H1 (cell line): Measurements from ENCODE around the gene UBXN1. TPM values are rescaled to one million over a fixed set of nuclear protein-coding genes. Genes with fewer than 3 reads are reported as not detected.

ENCODE experiments used
- CTCF ChIA-PET: fragments of 300-600 bp; sonication (Branson Sonifier 250); formaldehyde crosslinking; loops from one replicate; lab custom pipeline; 2021; ENCODE audit not compliant: partially characterized antibody; lab: Charles Lee
- POLR2A ChIA-PET: fragments of 300-600 bp; sonication (Branson Sonifier 250); formaldehyde crosslinking; loops from one replicate; lab custom pipeline; 2021; ENCODE audit warnings: inconsistent platforms; ENCODE audit not compliant: partially characterized antibody; lab: Charles Lee
- DNase-seq, 2 experiments: peaks; one replicate each; pipeline versions ENCODE4 v3.0.0 to v3.0.0-alpha.2; 2010 to 2022; ENCODE audit warnings: low spot score in 2 of 2, low read depth in 1 of 2, mixed read lengths in 1 of 2
- FAIRE-seq: peaks from 2 replicates; lab custom pipeline; 2011; peaks lifted over from hg19 to GRCh38; lab: Jason Lieb, UNC
- H2AFZ ChIP-seq: 2 replicates; pipeline ENCODE4 v1.8.1; 2012; ENCODE audit warnings: low read length, inconsistent platforms
- H2AK5ac ChIP-seq: 2 replicates; pipeline ENCODE4 v1.6.1; 2013; ENCODE audit warnings: low read depth, low read length
- H2BK120ac ChIP-seq: replicated peaks from 2 replicates; pipeline ENCODE3; 2013; ENCODE audit warnings: low read depth, low read length, inconsistent platforms
- H2BK12ac ChIP-seq: 2 replicates; pipeline ENCODE4 v1.6.1; 2013; ENCODE audit warnings: low read depth, low read length
- H2BK15ac ChIP-seq: 2 replicates; pipeline ENCODE4 v1.6.1; 2013; ENCODE audit warnings: low read length
- H2BK20ac ChIP-seq: 2 replicates; pipeline ENCODE4 v1.6.1; 2013; ENCODE audit warnings: low read length
- H2BK5ac ChIP-seq: 2 replicates; pipeline ENCODE4 v1.6.1; 2013; ENCODE audit warnings: low read depth, low read length
- H3K14ac ChIP-seq: 2 replicates; pipeline ENCODE4 v1.6.1; 2013; ENCODE audit warnings: inconsistent platforms; ENCODE audit not compliant: insufficient read length
- H3K18ac ChIP-seq: 2 replicates; pipeline ENCODE4 v1.6.1; 2013; ENCODE audit warnings: low read length; ENCODE audit errors: extremely low read depth
- H3K23ac ChIP-seq: 2 replicates; pipeline ENCODE4 v1.6.1; 2013; ENCODE audit warnings: inconsistent platforms; ENCODE audit not compliant: insufficient read length
- H3K23me2 ChIP-seq: 2 replicates; pipeline ENCODE4 v1.6.1; 2013; ENCODE audit warnings: low read depth, low read length
- H3K27ac ChIP-seq: 2 replicates; pipeline ENCODE4 v1.6.1; 2011; ENCODE audit warnings: low read depth, low read length, inconsistent platforms
- H3K27me3 ChIP-seq, 4 experiments: replicated peaks in 1 of 4; 1 replicate in 1 of 4; 2 replicates in 3 of 4; pipeline versions ENCODE4 v1.6.1 to v1.8.1; 2011 to 2013; ENCODE audit warnings: low read length in 3 of 4, mild to moderate bottlenecking in 3 of 4, inconsistent platforms in 2 of 4, mixed read lengths in 2 of 4, moderate library complexity in 1 of 4; ENCODE audit not compliant: control insufficient read depth in 3 of 4, insufficient read depth in 3 of 4; ENCODE audit errors: extremely low read depth in 1 of 4
- H3K36me3 ChIP-seq, 4 experiments: 2 replicates each; pipeline versions ENCODE4 v1.6.1 to v1.8.1; 2011 to 2013; ENCODE audit warnings: mild to moderate bottlenecking in 4 of 4, low read length in 3 of 4, moderate library complexity in 2 of 4, control low read depth in 1 of 4, inconsistent platforms in 1 of 4; ENCODE audit not compliant: insufficient read depth in 4 of 4, control insufficient read depth in 2 of 4
- H3K4ac ChIP-seq: replicated peaks from 2 replicates; pipeline ENCODE3; 2013; ENCODE audit warnings: low read length, low read depth, mixed read lengths, inconsistent platforms; ENCODE audit not compliant: insufficient read length
- H3K4me1 ChIP-seq, 4 experiments: replicated peaks in 1 of 4; 1 replicate in 1 of 4; 2 replicates in 3 of 4; pipeline versions ENCODE4 v1.6.1 to v1.8.1; 2011 to 2013; ENCODE audit warnings: low read length in 3 of 4, inconsistent platforms in 2 of 4, mixed read lengths in 1 of 4; ENCODE audit not compliant: insufficient read depth in 4 of 4, control insufficient read depth in 3 of 4
- H3K4me2 ChIP-seq, 2 experiments: 2 replicates each; pipeline versions ENCODE4 v1.6.1 to v1.8.1; 2011 to 2013; ENCODE audit warnings: low read depth in 2 of 2, low read length in 2 of 2, control low read depth in 1 of 2, inconsistent platforms in 1 of 2, mild to moderate bottlenecking in 1 of 2; ENCODE audit not compliant: insufficient read depth in 1 of 2
- H3K4me3 ChIP-seq, 4 experiments: fragments of 200-600, 300-600 bp in 1 of 4; sonication (generic), shearing (Covaris generic), sonication (Bioruptor Twin) in 1 of 4; 2 replicates each; pipeline versions ENCODE4 v1.5.1 to v1.8.1; 2011 to 2016; ENCODE audit warnings: low read length in 4 of 4, low read depth in 3 of 4, control low read depth in 2 of 4, inconsistent platforms in 2 of 4, mild to moderate bottlenecking in 2 of 4, mixed read lengths in 1 of 4, moderate library complexity in 1 of 4; ENCODE audit not compliant: insufficient read depth in 2 of 4; ENCODE audit errors: extremely low read depth in 1 of 4
- H3K56ac ChIP-seq: replicated peaks from 2 replicates; pipeline ENCODE3; 2013; ENCODE audit warnings: low read depth, mild to moderate bottlenecking, mixed read lengths, low read length, inconsistent platforms; ENCODE audit not compliant: insufficient read length
- H3K79me1 ChIP-seq: 2 replicates; pipeline ENCODE4 v1.6.1; 2013; ENCODE audit warnings: low read depth, low read length, control low read depth
- H3K79me2 ChIP-seq, 2 experiments: 2 replicates each; pipeline versions ENCODE4 v1.6.1 to v1.8.1; 2012 to 2013; ENCODE audit warnings: low read length in 2 of 2, mild to moderate bottlenecking in 2 of 2, inconsistent platforms in 1 of 2; ENCODE audit not compliant: insufficient read depth in 2 of 2, control insufficient read depth in 1 of 2
- H3K9ac ChIP-seq, 4 experiments: replicated peaks in 1 of 4; 1 replicate in 1 of 4; 2 replicates in 3 of 4; pipeline versions ENCODE4 v1.6.1 to v1.8.1; 2011 to 2013; ENCODE audit warnings: low read depth in 3 of 4, low read length in 3 of 4, control low read depth in 2 of 4, mild to moderate bottlenecking in 2 of 4, moderate library complexity in 2 of 4, inconsistent platforms in 1 of 4; ENCODE audit errors: extremely low read depth in 1 of 4
- H3K9me3 ChIP-seq, 2 experiments: 2 replicates each; pipeline versions ENCODE4 v1.6.1 to v1.8.1; 2012 to 2013; ENCODE audit warnings: mild to moderate bottlenecking in 2 of 2, moderate library complexity in 2 of 2, control low read depth in 1 of 2, inconsistent platforms in 1 of 2, low read depth in 1 of 2, low read length in 1 of 2, mixed read lengths in 1 of 2; ENCODE audit not compliant: insufficient read depth in 2 of 2
- H4K20me1 ChIP-seq, 2 experiments: replicated peaks in 1 of 2; 2 replicates each; pipeline versions ENCODE3 to v1.8.1; 2011 to 2013; ENCODE audit warnings: inconsistent platforms in 2 of 2, low read length in 2 of 2, mild to moderate bottlenecking in 1 of 2; ENCODE audit not compliant: insufficient read depth in 2 of 2, control insufficient read depth in 1 of 2
- H4K5ac ChIP-seq: 2 replicates; pipeline ENCODE4 v1.6.1; 2013; ENCODE audit warnings: low read length, low read depth, mixed read lengths, inconsistent platforms; ENCODE audit not compliant: insufficient read length
- H4K8ac ChIP-seq: 2 replicates; pipeline ENCODE4 v1.8.0; 2013; ENCODE audit warnings: mild to moderate bottlenecking, moderate library complexity, low read length, inconsistent platforms; ENCODE audit not compliant: insufficient read depth; ENCODE audit errors: extremely low read depth
- H4K91ac ChIP-seq: replicated peaks from 2 replicates; pipeline ENCODE3; 2013; ENCODE audit warnings: low read length, mixed read lengths, inconsistent platforms; ENCODE audit not compliant: insufficient read length
- CBX5 ChIP-seq: fragments of 300-800, 300-1000 bp; sonication (generic); IDR thresholded peaks from 2 replicates; pipeline ENCODE4 v1.7.1; 2016; ENCODE audit warnings: antibody characterized with exemption, low read length, low read depth
- EZH2 ChIP-seq: fragments of 200-600 bp; sonication (generic); IDR thresholded peaks from 2 replicates; pipeline ENCODE4 v1.7.1; 2012; ENCODE audit warnings: low read depth, mild to moderate bottlenecking, moderate library complexity, low read length, inconsistent platforms; ENCODE audit not compliant: severe bottlenecking
- JUND ChIP-seq: IDR thresholded peaks from 2 replicates; pipeline ENCODE4 v1.6.1; 2011; ENCODE audit warnings: mild to moderate bottlenecking, improper control_type of control experiment, low read length
- KDM4A ChIP-seq: IDR thresholded peaks from one replicate; pipeline ENCODE4 v1.7.1; 2012; ENCODE audit warnings: low read depth, mild to moderate bottlenecking, moderate library complexity, low read length, inconsistent platforms; ENCODE audit not compliant: severe bottlenecking
- ZNF274 ChIP-seq: IDR thresholded peaks from 2 replicates; pipeline ENCODE4 v1.7.0; 2012; ENCODE audit warnings: low read length, borderline replicate concordance; ENCODE audit errors: extremely low read depth
- WGBS, 2 experiments: shearing (Covaris generic) in 1 of 2; methylation state at CpG; one replicate each; pipeline versions ENCODE4 v1.1.6 to v1.1.7; 2013 to 2015; ENCODE audit warnings: low lambda C conversion rate in 2 of 2, mixed read lengths in 2 of 2, inconsistent platforms in 1 of 2, low coverage in 1 of 2, missing lambda C conversion rate in 1 of 2; ENCODE audit not compliant: insufficient replicate concordance in 2 of 2, insufficient coverage in 1 of 2, insufficient read length in 1 of 2; ENCODE audit errors: extremely low coverage in 1 of 2, missing lambda C conversion rate in 1 of 2; 5-methylcytosine and 5-hydroxymethylcytosine counted together
- polyA plus RNA-seq, 7 experiments: library from polyadenylated mRNA; depleted of rRNA in 3 of 7; stranded (reverse) in 5 of 7; unstranded in 2 of 7; fragments of >200 nt in 5 of 7; fragments of 200-250 nt in 2 of 7; gene quantifications; 1 replicate in 5 of 7; 2 replicates in 1 of 7; 4 replicates in 1 of 7; pipeline versions ENCODE4 v1.2.1 to v1.2.3, GENCODE V29; 2011 to 2013; ENCODE audit warnings: missing spikeins in 2 of 7, mixed read lengths in 2 of 7
- total RNA-seq: library from RNA; stranded (reverse); fragmentation: NEBNext Ultra II Directional; extraction: Animal tissue kit (Norgen Biotek cat#: 25700); gene quantifications from 2 replicates; pipeline ENCODE4 v1.2.1, GENCODE V29; 2021
- TF ChIP-seq, protein P1 (sequence below): IDR thresholded peaks from 2 replicates; pipeline ENCODE4 v1.6.1; 2012; ENCODE audit warnings: low read length, inconsistent platforms

Gene UBXN1
- total and polyA plus RNA-seq, 2 of the 8 experiments (the other 6 are each of a cell fraction or from before 2014, with no cell fraction given): 78.6 to 114 TPM

DNA sequence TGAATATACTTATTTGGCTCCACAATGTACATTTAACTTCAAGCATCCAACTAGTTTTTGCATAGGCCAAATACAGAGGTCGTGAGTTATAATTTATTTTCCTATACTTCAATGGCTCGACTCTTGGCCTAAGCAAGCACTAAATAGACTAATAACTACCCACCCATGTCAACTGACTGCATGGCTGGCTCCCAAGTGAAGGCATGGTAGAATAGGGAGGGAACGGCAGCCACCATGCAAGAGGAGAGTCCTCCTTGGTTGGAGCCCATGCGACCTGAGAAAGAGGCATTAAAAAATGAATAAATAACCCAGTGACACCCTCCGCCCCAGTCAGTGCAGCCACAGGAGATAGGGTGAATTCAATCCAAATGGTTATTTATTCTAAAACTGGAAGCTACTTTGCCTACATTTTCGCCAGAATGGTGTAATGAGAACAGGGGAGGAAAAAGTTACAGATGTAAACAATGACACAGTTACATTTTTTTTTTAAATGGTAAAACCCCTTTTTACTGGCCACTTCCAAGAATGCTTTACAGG lies 33.5 kb upstream of the UBXN1 start:
- Histone ChIP-seq H4K20me1 (peaks cover 0 to 3% of the 10 kb centered on the region in 2 experiments), H3K9ac (no peak overlapping the region), H2BK120ac (no peak overlapping the region), H3K4me3 (no peak overlapping the region), H2BK5ac (no peak overlapping the region), H2AFZ (no peak overlapping the region), H3K79me1 (no peaks in the 10 kb centered on the region; the same call in 1 of the 2 replicates), H3K14ac (no peak overlapping the region), H4K5ac (no peak overlapping the region), H3K23me2 (peaks cover 8% of the 10 kb centered on the region), H3K4me1 (peaks cover 7 to 36% (median 16%) of the 10 kb centered on the region in 4 experiments), H3K4ac (no peak overlapping the region), H3K27me3 (no peaks in the 10 kb centered on the region; a peak in 1 of 7 replicates), H3K18ac (no peak overlapping the region), H3K27ac (no peak overlapping the region), H2BK12ac (no peak overlapping the region), H2BK20ac (no peak overlapping the region), H4K8ac (no peak overlapping the region), H4K91ac (no peak overlapping the region), H3K23ac (no peak overlapping the region), H2BK15ac (no peak overlapping the region), H3K56ac (no peak overlapping the region), H2AK5ac (no peak overlapping the region), H3K79me2 (peaks cover 0 to 11% of the 10 kb centered on the region in 2 experiments; a peak in 2 of 4 replicates), H3K4me2 (no peak overlapping the region), H3K36me3 (peaks cover 26 to 67% (median 46%) of the 10 kb centered on the region in 4 experiments), H3K9me3 (no peaks in the 10 kb centered on the region)
- ChIA-PET CTCF (interaction anchor here (0.6 to 4.0 kb wide), 3 partner anchors 11 to 57 kb away, joined by 3 to 26 read pairs (median 4); partner anchors contain the start of gene TAF6L), POLR2A (interaction anchor here (1.0 to 61.4 kb wide), 5 partner anchors 11 to 58 kb away, joined by 3 to 2041 read pairs (median 5); partner anchors contain the start of genes C11orf98, CSKMT, GANAB and HNRNPUL2)
- DNase-seq: no peak
- WGBS, 2 experiments: 92% methylated on average over 6 of the region's 6 CpGs; no CpG with 5 or more reads in 1 of the 2 experiments
- FAIRE-seq: no peak
- TF ChIP-seq CBX5 (no peak), ZNF274 (no peak), KDM4A (no peak), EZH2 (no peak), JUND (no peak)
- TF ChIP-seq, protein P1, sequence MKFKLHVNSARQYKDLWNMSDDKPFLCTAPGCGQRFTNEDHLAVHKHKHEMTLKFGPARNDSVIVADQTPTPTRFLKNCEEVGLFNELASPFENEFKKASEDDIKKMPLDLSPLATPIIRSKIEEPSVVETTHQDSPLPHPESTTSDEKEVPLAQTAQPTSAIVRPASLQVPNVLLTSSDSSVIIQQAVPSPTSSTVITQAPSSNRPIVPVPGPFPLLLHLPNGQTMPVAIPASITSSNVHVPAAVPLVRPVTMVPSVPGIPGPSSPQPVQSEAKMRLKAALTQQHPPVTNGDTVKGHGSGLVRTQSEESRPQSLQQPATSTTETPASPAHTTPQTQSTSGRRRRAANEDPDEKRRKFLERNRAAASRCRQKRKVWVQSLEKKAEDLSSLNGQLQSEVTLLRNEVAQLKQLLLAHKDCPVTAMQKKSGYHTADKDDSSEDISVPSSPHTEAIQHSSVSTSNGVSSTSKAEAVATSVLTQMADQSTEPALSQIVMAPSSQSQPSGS: no peak
